Muscle layer of duodenum (tissue), 2 donors: ENCODE measurements around the gene EXOSC9.

Experiments used
- H3K27ac ChIP-seq: one replicate; pipeline ENCODE4 v1.7.0; 2013; ENCODE audit warnings: mild to moderate bottlenecking, low read length
- H3K27me3 ChIP-seq: one replicate; pipeline ENCODE4 v1.7.0; 2013; ENCODE audit warnings: low read depth, mild to moderate bottlenecking, control low read depth, low read length
- H3K36me3 ChIP-seq, 2 donors: one replicate each; pipeline ENCODE4 v1.7.0; 2013; ENCODE audit warnings: low read length in 2 of 2, control low read depth in 1 of 2, mild to moderate bottlenecking in 1 of 2; ENCODE audit not compliant: insufficient read depth in 2 of 2, control insufficient read depth in 1 of 2
- H3K4me1 ChIP-seq, 2 donors: one replicate each; pipeline ENCODE4 v1.7.0; 2013; ENCODE audit warnings: low read length in 2 of 2, mild to moderate bottlenecking in 2 of 2, control low read depth in 1 of 2, moderate library complexity in 1 of 2; ENCODE audit not compliant: insufficient read depth in 2 of 2, control insufficient read depth in 1 of 2
- H3K4me3 ChIP-seq, 2 donors: one replicate each; pipeline ENCODE4 v1.7.0; 2013; ENCODE audit warnings: low read length in 2 of 2, low read depth in 1 of 2, mild to moderate bottlenecking in 1 of 2
- H3K9me3 ChIP-seq, 2 donors: one replicate each; pipeline ENCODE4 v1.7.0; 2013; ENCODE audit warnings: low read length in 2 of 2, control low read depth in 1 of 2, mild to moderate bottlenecking in 1 of 2; ENCODE audit not compliant: control insufficient read depth in 1 of 2
- donor health status: healthy.

Gene EXOSC9

GRCh38 chr4:121789455-121789854 is 11.7 kb upstream of the EXOSC9 start:
- no peak overlapping the region for H3K4me3 ChIP-seq
- H3K36me3 ChIP-seq, result no peaks in the 10 kb centered on the region
- H3K27me3 ChIP-seq, result no peaks in the 10 kb centered on the region
- H3K4me1 ChIP-seq, result no peaks in the 10 kb centered on the region
- H3K9me3 ChIP-seq, result peaks cover 0 to under 1% of the 10 kb centered on the region in 2 donors
- H3K27ac ChIP-seq, result no peak overlapping the region

- no peak overlapping the region for H3K27ac ChIP-seq
- no peaks in the 10 kb centered on the region for H3K27me3 ChIP-seq
- no peaks in the 10 kb centered on the region for H3K9me3 ChIP-seq
- no peaks in the 10 kb centered on the region for H3K36me3 ChIP-seq
- H3K4me3 ChIP-seq, result no peak overlapping the region
- H3K4me1 ChIP-seq, result no peaks in the 10 kb centered on the region
Measured at GRCh38 chr4:121789960-121790829, 10.9 kb upstream of the EXOSC9 start.

- no peaks in the 10 kb centered on the region for H3K4me1 ChIP-seq
- no peak overlapping the region for H3K27ac ChIP-seq
- H3K4me3 ChIP-seq, result no peak overlapping the region
- H3K9me3 ChIP-seq, result no peaks in the 10 kb centered on the region
- H3K27me3 ChIP-seq, result no peaks in the 10 kb centered on the region
- no peaks in the 10 kb centered on the region for H3K36me3 ChIP-seq
Measured at GRCh38 chr4:121790976-121791375, 10.1 kb upstream of the EXOSC9 start.

GRCh38 chr4:121791481-121791880 is 9.6 kb upstream of the EXOSC9 start:
- Histone ChIP-seq H3K4me3 (no peak overlapping the region), H3K9me3 (no peaks in the 10 kb centered on the region), H3K27ac (no peak overlapping the region), H3K27me3 (no peaks in the 10 kb centered on the region), H3K36me3 (no peaks in the 10 kb centered on the region), H3K4me1 (no peaks in the 10 kb centered on the region)

GRCh38 chr4:121792966-121793365 is 8.2 kb upstream of the EXOSC9 start:
- Histone ChIP-seq H3K36me3 (no peaks in the 10 kb centered on the region), H3K27ac (no peak overlapping the region)

GRCh38 chr4:121794505-121795188 is 6.5 kb upstream of the EXOSC9 start:
- H3K27ac ChIP-seq, result no peak overlapping the region
- no peaks in the 10 kb centered on the region for H3K27me3 ChIP-seq
- no peaks in the 10 kb centered on the region for H3K36me3 ChIP-seq

More at GRCh38 chr4:121792966-121793365, 8.2 kb upstream of the EXOSC9 start:
- H3K4me3 ChIP-seq, result no peak overlapping the region
- no peaks in the 10 kb centered on the region for H3K27me3 ChIP-seq
- H3K9me3 ChIP-seq, result no peaks in the 10 kb centered on the region
- H3K4me1 ChIP-seq, result no peaks in the 10 kb centered on the region

DNA sequence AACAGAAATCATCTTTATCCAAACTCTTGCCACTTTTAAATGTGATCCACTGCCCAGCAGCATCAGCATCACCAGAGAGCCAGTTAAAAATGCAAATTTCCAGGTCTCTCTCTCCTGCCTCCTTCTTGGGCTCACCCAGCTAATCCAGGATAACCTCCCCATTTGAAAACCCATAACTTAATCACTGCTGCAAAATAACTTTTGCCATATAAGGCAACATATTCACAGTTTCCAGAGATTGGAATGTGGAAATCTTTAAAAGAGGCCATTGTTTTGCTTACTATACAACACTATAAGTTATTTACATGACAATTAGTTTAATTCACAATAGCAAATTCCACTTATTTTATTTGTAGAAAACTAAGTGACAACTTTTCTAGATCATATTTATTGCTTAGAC is 4.8 kb upstream of the EXOSC9 start:
- Histone ChIP-seq H3K4me1 (peaks cover 0 to 6% of the 10 kb centered on the region in 2 donors), H3K4me3 (no peak overlapping the region), H3K27me3 (no peaks in the 10 kb centered on the region), H3K27ac (no peak overlapping the region), H3K36me3 (no peaks in the 10 kb centered on the region), H3K9me3 (no peaks in the 10 kb centered on the region)

More at GRCh38 chr4:121794505-121795188, 6.5 kb upstream of the EXOSC9 start:
- H3K4me3 ChIP-seq, result no peak overlapping the region
- no peaks in the 10 kb centered on the region for H3K9me3 ChIP-seq
- H3K4me1 ChIP-seq, result no peaks in the 10 kb centered on the region

DNA sequence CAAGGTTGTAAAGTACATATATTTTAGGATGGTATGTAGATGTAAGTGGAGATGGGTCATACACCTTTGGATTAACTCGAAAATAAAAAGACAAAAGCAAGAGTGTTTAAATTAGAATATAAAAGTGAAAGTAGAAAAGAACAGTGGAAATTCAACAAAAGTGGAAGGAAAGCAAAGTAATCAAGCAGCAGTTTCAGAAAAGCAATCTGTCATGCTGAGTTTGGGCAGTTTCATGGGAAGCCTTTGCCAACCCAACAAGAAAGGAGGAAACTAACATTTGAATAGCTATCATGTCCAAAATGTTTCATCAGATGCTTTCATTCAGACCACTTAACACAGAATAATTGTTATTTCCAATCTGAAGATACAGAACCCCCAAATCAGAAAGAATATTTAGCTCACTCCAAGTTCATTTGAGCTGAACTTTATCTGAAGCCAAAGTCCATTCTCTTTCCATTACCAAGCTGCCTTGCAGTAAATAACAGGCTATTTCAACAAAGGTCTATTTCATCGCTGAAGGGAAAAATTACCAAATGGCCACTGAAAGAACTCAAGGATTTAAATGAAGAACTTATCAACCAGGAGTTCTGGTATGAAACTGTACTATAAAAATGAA is 1.8 kb upstream of the EXOSC9 start:
- peaks cover 10 to 14% of the 10 kb centered on the region in 2 donors for H3K36me3 ChIP-seq
- H3K9me3 ChIP-seq, result no peaks in the 10 kb centered on the region
- no peak overlapping the region for H3K4me3 ChIP-seq
- peaks cover 0 to 23% of the 10 kb centered on the region in 2 donors for H3K4me1 ChIP-seq
- H3K27me3 ChIP-seq, result no peaks in the 10 kb centered on the region
- H3K27ac ChIP-seq, result no peak overlapping the region

- peaks cover 0 to 23% of the 10 kb centered on the region in 2 donors for H3K4me1 ChIP-seq
- peak overlapping the region in 1 of 2 donors; percentile 97 for H3K4me3 ChIP-seq
- peak overlapping the region; percentile 98 for H3K27ac ChIP-seq
- no peaks in the 10 kb centered on the region for H3K9me3 ChIP-seq
- H3K36me3 ChIP-seq, result peaks cover 15 to 20% of the 10 kb centered on the region in 2 donors
- H3K27me3 ChIP-seq, result no peaks in the 10 kb centered on the region
Measured at GRCh38 chr4:121799867-121800501, 1.1 kb upstream of the EXOSC9 start.

- Histone ChIP-seq H3K36me3 (peaks cover 15 to 26% of the 10 kb centered on the region in 2 donors), H3K4me1 (peaks cover 0 to 23% of the 10 kb centered on the region in 2 donors), H3K27ac (peak overlapping the region; percentile 98), H3K9me3 (no peaks in the 10 kb centered on the region), H3K4me3 (peak overlapping the region; percentile 93 to 97), H3K27me3 (no peaks in the 10 kb centered on the region)
Measured at GRCh38 chr4:121800638-121800960, 524 bp upstream of the EXOSC9 start.

- Histone ChIP-seq H3K4me3 (peak overlapping the region; percentile 93 to 97), H3K36me3 (peaks cover 15 to 35% of the 10 kb centered on the region in 2 donors), H3K27ac (peak overlapping the region; percentile 98), H3K4me1 (peaks cover 0 to 23% of the 10 kb centered on the region in 2 donors), H3K27me3 (no peaks in the 10 kb centered on the region), H3K9me3 (no peaks in the 10 kb centered on the region)
Measured at GRCh38 chr4:121801715-121802075, 572 bp downstream of the EXOSC9 start.
